PC-3 (cell line): ENCODE measurements around the gene RAPGEF4. TPM values are rescaled to one million over a fixed set of nuclear protein-coding genes. Genes with fewer than 3 reads are reported as not detected.
"Not testable (repeated sequence)": the region's sequence is repeated elsewhere in the genome, so short reads cannot be mapped to it uniquely, and the experiment has no call there.

Experiments
- ATAC-seq: fragments of 200-7000 bp; cut with Tn5 transposase; 2 replicates; pipeline ENCODE4 v1.9.1; 2020; ENCODE audit warnings: mild to moderate bottlenecking, moderate library complexity
- BruUV-seq: library from RNA; stranded (reverse); fragments of 400-500 nt; replicated peaks from 2 replicates; lab custom pipeline; 2021; lab: Mats Ljungman, UMichigan
- CTCF ChIA-PET: fragments of 300-600 bp; sonication (Branson Sonifier 250); formaldehyde crosslinking; loops from one replicate; lab custom pipeline; 2022; ENCODE audit warnings: antibody characterized with exemption; lab: Charles Lee
- POLR2A ChIA-PET: fragments of 300-600 bp; sonication (Branson Sonifier 250); formaldehyde crosslinking; loops from one replicate; lab custom pipeline; 2022; ENCODE audit warnings: antibody characterized with exemption; ENCODE audit not compliant: unreplicated experiment; lab: Charles Lee
- DNase-seq: peaks from one replicate; pipeline ENCODE4 v3.0.0-alpha.2; 2015
- H2AFZ ChIP-seq: fragments of 300-600 bp; sonication (generic); 2 replicates; pipeline ENCODE4 v1.6.0; 2016; ENCODE audit warnings: antibody characterized with exemption, low read length
- H3F3A ChIP-seq: fragments of 300-600 bp; sonication (generic); one replicate; pipeline ENCODE4 v1.6.0; 2017; ENCODE audit warnings: antibody characterized with exemption, low read length, control low read depth, mild to moderate bottlenecking; ENCODE audit not compliant: unreplicated experiment
- H3K27ac ChIP-seq: fragments of 300-600 bp; sonication (generic); 2 replicates; pipeline ENCODE4 v1.5.1; 2016; ENCODE audit warnings: mild to moderate bottlenecking, low read length
- H3K27me3 ChIP-seq: fragments of 300-600 bp; sonication (generic); 2 replicates; pipeline ENCODE4 v1.6.1; 2016; ENCODE audit warnings: low read length, mixed read lengths
- H3K36me3 ChIP-seq: fragments of 300-600 bp; sonication (generic); 2 replicates; pipeline ENCODE4 v1.6.1; 2016; ENCODE audit warnings: low read depth, mixed run types, low read length, mixed read lengths
- H3K4me1 ChIP-seq: fragments of 300-600 bp; sonication (generic); 2 replicates; pipeline ENCODE4 v1.5.1; 2016; ENCODE audit warnings: low read length; ENCODE audit not compliant: insufficient read depth
- H3K4me2 ChIP-seq: fragments of 300-600 bp; sonication (generic); 2 replicates; pipeline ENCODE4 v1.6.0; 2016; ENCODE audit warnings: low read length
- H3K4me3 ChIP-seq: fragments of 300-600 bp; sonication (generic); 2 replicates; pipeline ENCODE4 v1.5.1; 2016; ENCODE audit warnings: mild to moderate bottlenecking, low read length, mixed read lengths
- H3K79me2 ChIP-seq: fragments of 300-600 bp; sonication (generic); 2 replicates; pipeline ENCODE4 v1.6.1; 2017; ENCODE audit warnings: low read length, mixed read lengths
- H3K9ac ChIP-seq: fragments of 300-600 bp; sonication (generic); 2 replicates; pipeline ENCODE4 v1.6.0; 2016; ENCODE audit warnings: mild to moderate bottlenecking, low read length
- H3K9me2 ChIP-seq: fragments of 300-600 bp; sonication (generic); replicated peaks from 2 replicates; pipeline ENCODE4 v1.6.1; 2016; ENCODE audit warnings: mixed run types, low read length, mixed read lengths
- H3K9me3 ChIP-seq: fragments of 300-600 bp; sonication (generic); 2 replicates; pipeline ENCODE4 v1.6.1; 2016; ENCODE audit warnings: low read length, mixed read lengths
- H4K20me1 ChIP-seq: fragments of 300-600 bp; sonication (generic); 2 replicates; pipeline ENCODE4 v1.6.1; 2016; ENCODE audit warnings: low read length, mixed read lengths
- EZH2 ChIP-seq: fragments of 300-600 bp; sonication (generic); IDR thresholded peaks from one replicate; pipeline ENCODE4 v1.6.1; 2017; ENCODE audit warnings: antibody characterized with exemption, mild to moderate bottlenecking, low read length; ENCODE audit not compliant: unreplicated experiment
- EZH2phosphoT487 ChIP-seq: fragments of 300-600 bp; sonication (generic); IDR thresholded peaks from 2 replicates; pipeline ENCODE4 v1.6.1; 2018; ENCODE audit warnings: mild to moderate bottlenecking, antibody characterized with exemption, low read length, borderline replicate concordance
- intact Hi-C: fragments of 100-400 bp; cut with micrococcal nuclease; formaldehyde crosslinking; loops from 2 replicates; pipeline ENCODE4 v1.9.0; 2023
- total RNA-seq: library from RNA; depleted of rRNA; stranded (reverse); fragments of >200 nt; gene quantifications from 2 replicates; pipeline ENCODE4 v1.2.3, GENCODE V29; 2014
- TF ChIP-seq, protein P1 (sequence below): fragments of 300-600 bp; sonication (generic); conservative IDR thresholded peaks from 2 replicates; pipeline ENCODE4 v1.5.1; 2017; ENCODE audit warnings: antibody characterized with exemption, low read depth, mild to moderate bottlenecking, low read length

The RAPGEF4 gene
- total RNA-seq, 1 experiment from 2014 or later, result 0.87 TPM

DNA sequence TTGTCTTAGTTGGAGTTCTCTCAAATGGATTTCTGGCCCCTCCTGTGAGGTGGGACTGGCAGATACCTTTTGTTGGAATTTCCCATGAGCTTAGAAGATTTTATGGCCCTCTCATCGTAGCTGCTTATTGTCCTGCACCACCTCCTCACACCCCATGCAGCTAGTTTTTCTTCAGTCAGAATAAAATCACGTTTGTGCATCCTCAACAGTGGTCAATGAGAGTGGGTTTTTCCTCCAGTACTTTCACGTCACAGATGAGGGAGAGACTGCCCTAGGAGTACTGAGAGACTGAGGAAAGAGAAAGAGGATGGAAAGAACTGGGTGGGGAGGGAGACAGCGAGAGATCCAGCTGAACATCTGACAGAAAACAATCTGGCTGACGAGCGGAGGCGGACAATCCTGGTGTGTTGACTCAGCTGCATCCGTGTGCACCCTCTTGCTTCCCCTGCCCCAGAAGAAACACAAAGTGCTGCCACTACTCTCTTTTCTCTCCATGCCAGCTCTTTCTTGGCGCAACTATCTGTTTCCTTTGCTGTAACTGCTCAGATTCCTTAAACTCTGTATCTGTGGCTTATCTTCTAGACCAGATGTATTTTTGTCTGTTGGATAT, 7.4 kb downstream of the RAPGEF4 start:
- Histone ChIP-seq H3K27ac (no peak overlapping the region), H3F3A (no peaks in the 10 kb centered on the region), H3K27me3 (no peaks in the 10 kb centered on the region), H3K79me2 (no peaks in the 10 kb centered on the region), H3K9ac (no peak overlapping the region), H3K9me2 (no peaks in the 10 kb centered on the region), H2AFZ (peak overlapping the region; percentile 28; the same call in 1 of the 2 replicates), H4K20me1 (no peaks in the 10 kb centered on the region), H3K4me3 (no peak overlapping the region), H3K4me1 (no peaks in the 10 kb centered on the region), H3K4me2 (no peak overlapping the region), H3K9me3 (no peaks in the 10 kb centered on the region), H3K36me3 (no peaks in the 10 kb centered on the region)
- intact Hi-C loops, result no loop called here
- no peak for ATAC-seq
- no TSS peak for BruUV-seq
- CTCF ChIA-PET, result interaction anchor here (0.8 kb wide), 1 partner anchor 122 kb away, joined by 4 read pairs; no protein-coding TSS in a partner anchor
- DNase-seq, result no peak
- TF ChIP-seq, protein P1, sequence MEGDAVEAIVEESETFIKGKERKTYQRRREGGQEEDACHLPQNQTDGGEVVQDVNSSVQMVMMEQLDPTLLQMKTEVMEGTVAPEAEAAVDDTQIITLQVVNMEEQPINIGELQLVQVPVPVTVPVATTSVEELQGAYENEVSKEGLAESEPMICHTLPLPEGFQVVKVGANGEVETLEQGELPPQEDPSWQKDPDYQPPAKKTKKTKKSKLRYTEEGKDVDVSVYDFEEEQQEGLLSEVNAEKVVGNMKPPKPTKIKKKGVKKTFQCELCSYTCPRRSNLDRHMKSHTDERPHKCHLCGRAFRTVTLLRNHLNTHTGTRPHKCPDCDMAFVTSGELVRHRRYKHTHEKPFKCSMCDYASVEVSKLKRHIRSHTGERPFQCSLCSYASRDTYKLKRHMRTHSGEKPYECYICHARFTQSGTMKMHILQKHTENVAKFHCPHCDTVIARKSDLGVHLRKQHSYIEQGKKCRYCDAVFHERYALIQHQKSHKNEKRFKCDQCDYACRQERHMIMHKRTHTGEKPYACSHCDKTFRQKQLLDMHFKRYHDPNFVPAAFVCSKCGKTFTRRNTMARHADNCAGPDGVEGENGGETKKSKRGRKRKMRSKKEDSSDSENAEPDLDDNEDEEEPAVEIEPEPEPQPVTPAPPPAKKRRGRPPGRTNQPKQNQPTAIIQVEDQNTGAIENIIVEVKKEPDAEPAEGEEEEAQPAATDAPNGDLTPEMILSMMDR, result no peak
- TF ChIP-seq EZH2 (no peak), EZH2phosphoT487 (no peak)
- POLR2A ChIA-PET, result no interaction called here

DNA sequence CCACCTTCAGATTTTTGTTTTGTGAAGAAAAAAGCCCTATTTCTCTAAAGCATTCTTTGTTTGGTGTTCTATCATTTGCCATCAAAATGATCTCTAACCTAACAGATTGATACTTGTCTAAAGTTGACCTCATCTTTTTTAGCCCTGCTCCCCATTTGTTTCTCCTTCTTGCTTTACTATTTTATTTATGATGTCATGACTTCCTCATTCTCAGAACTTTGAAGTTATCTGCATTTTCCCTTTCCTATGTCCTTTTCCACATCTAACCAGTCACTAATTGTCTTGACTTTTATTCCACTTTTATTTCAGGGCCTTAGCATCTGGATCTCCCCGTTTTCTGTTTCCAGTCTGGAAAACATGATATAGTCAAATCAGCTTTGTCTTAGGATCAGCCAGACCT, 8.3 kb downstream of the RAPGEF4 start:
- H3K9me3 ChIP-seq, result no peaks in the 10 kb centered on the region
- no peak for TF ChIP-seq EZH2
- TF ChIP-seq, protein P1, result no peak
- no peak for TF ChIP-seq EZH2phosphoT487
- H3K27me3 ChIP-seq, result no peaks in the 10 kb centered on the region
- peak overlapping the region; percentile 28; the same call in 1 of the 2 replicates for H2AFZ ChIP-seq
- no peaks in the 10 kb centered on the region for H4K20me1 ChIP-seq
- H3K4me1 ChIP-seq, result no peaks in the 10 kb centered on the region
- ATAC-seq (no peak), DNase-seq (no peak)
- intact Hi-C loops, result no loop called here
- no peaks in the 10 kb centered on the region for H3K36me3 ChIP-seq
- H3K9ac ChIP-seq, result no peak overlapping the region
- no peak overlapping the region for H3K4me2 ChIP-seq
- no peaks in the 10 kb centered on the region for H3K9me2 ChIP-seq
- H3K27ac ChIP-seq, result no peak overlapping the region
- H3K79me2 ChIP-seq, result no peaks in the 10 kb centered on the region
- no peaks in the 10 kb centered on the region for H3F3A ChIP-seq
- POLR2A ChIA-PET, result no interaction called here
- H3K4me3 ChIP-seq, result no peak overlapping the region
- BruUV-seq, result no TSS peak
- CTCF ChIA-PET, result no interaction called here

GRCh38 chr2:172745636-172746035, 10.0 kb downstream of the RAPGEF4 start:
- intact Hi-C loops, result no loop called here
- H3K27me3 ChIP-seq, result no peaks in the 10 kb centered on the region
- no peak for TF ChIP-seq EZH2phosphoT487
- no peak for TF ChIP-seq EZH2
- TF ChIP-seq, protein P1, result no peak
- no peak overlapping the region for H3K4me2 ChIP-seq
- no peak for ATAC-seq
- DNase-seq, result no peak
- H3K9ac ChIP-seq, result no peak overlapping the region
- no peaks in the 10 kb centered on the region for H3K79me2 ChIP-seq
- ChIA-PET CTCF (no interaction called here), POLR2A (no interaction called here)
- H4K20me1 ChIP-seq, result no peaks in the 10 kb centered on the region
- H3K9me3 ChIP-seq, result no peaks in the 10 kb centered on the region
- H3K27ac ChIP-seq, result no peak overlapping the region
- no TSS peak for BruUV-seq
- no peaks in the 10 kb centered on the region for H3K4me1 ChIP-seq
- H2AFZ ChIP-seq, result no peak overlapping the region
- H3K36me3 ChIP-seq, result no peaks in the 10 kb centered on the region
- H3K4me3 ChIP-seq, result no peak overlapping the region
- no peaks in the 10 kb centered on the region for H3K9me2 ChIP-seq
- no peaks in the 10 kb centered on the region for H3F3A ChIP-seq

GRCh38 chr2:172748543-172748942, 12.9 kb downstream of the RAPGEF4 start:
- H3K4me2 ChIP-seq, H3K36me3 ChIP-seq, H3K27me3 ChIP-seq, H3K79me2 ChIP-seq, H3K4me3 ChIP-seq, H4K20me1 ChIP-seq, intact Hi-C loops, ATAC-seq, H3K27ac ChIP-seq, H3K4me1 ChIP-seq, H3K9me3 ChIP-seq, H3K9me2 ChIP-seq, H3K9ac ChIP-seq, POLR2A ChIA-PET, CTCF ChIA-PET, BruUV-seq, H3F3A ChIP-seq, DNase-seq, H2AFZ ChIP-seq: not testable (repeated sequence)
